ENCODE data around the gene TMEM168. TPM values are rescaled to one million over a fixed set of nuclear protein-coding genes. Genes with fewer than 3 reads are reported as not detected.
"Not testable (repeated sequence)": the region's sequence is repeated elsewhere in the genome, so short reads cannot be mapped to it uniquely, and the experiment has no call there.

TMEM168 gene
- total RNA-seq, 1 experiment from 2014 or later: 13.1 TPM

DNA sequence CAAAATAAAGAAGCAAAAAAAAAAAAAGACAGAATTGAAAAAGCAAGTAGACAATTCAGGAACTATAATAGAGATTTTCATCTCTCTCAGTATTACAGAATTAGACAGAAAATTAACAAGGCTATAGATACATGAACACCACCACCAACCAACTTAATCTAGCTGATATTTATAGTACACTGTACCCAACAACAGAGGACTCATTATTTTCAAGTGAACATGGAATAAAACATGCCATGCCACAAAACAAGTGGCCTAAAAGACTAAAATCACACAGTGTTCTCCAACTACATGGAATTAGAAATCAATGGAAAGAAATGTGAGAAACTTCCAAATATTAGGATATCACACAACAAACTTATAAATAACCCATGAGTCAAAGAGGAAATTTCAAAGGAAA is 9.1 kb downstream of the TMEM168 start:
- no peak for DNase-seq (ENCODE audit: low read depth)

DNA sequence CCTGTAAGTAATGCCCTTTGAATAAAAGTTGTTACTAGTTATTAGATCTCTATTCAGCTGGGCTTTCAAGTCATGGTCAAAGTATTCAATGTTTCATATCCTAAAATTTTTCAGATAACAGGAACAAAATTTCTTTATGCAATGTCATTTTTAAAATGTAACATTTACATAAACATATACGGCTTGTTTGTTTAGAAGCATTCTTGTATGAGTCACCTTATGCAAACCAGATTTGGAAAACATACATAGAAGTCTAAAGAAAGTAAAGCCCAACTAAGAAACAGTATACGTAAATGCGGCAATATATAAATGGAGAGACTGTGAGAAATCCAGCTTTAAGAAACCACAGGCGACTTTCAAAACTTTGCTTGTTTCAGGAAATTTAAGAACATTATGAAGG is 10.5 kb downstream of the TMEM168 start:
- DNase-seq (ENCODE audit: low read depth): no peak

DNA sequence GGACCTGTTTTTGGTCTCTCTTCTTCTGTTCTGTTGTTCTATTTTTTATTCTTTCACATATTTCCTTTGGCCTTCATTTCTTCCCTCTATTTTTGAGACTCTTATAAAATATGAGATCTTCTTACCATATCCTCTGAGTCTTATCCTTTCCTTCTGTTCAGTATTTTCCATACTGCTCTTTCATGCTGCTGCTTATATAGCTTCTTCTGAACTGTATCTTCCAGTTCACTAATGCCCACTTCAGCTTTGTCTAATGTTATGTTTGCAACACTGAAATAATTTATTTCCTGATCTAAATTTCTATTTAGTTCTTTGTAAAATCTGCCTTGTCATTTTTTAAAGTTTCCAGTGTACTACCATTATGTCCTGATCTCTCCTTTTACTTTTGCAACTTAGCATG is 12.8 kb downstream of the TMEM168 start:
- no peak for DNase-seq (ENCODE audit: low read depth)

DNA sequence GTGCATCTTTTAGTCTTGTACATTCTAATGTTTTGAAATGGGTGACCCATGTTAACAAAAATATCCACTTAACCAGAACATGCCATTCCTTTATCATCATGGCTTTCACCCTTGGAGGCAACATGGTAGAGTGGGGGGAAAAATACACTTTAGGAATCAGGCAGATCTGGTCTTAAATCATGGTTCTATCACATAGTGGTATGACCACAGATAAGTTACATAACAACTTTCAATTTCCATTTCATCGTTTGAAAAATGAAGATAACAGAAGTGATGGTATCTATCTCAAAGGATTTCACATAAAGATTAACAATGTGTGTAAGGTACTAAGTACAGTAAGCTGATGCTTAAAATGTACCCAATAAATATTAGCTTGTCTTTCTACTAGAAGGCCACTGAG is 19.0 kb downstream of the TMEM168 start:
- DNase-seq (ENCODE audit: low read depth): no peak

DNA sequence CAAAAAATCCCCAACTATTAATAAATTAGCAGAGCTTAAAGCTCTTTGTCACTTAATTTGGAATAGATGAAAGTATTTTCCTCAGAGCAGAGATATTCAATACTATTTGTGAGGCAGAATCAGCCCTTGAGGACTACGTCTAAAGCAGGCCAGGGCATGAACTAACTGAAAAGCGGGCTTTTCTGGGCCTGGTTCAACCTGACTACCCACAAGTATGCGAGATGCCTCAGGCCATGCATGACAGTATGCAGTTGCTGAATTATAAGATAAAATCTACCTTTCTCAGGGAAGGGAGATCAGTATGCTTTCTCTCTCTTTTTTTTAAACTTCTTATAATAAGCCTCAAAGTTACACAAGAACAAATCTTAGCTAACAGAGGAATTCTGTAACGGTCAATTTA is 20.1 kb downstream of the TMEM168 start:
- DNase-seq (ENCODE audit: low read depth): no peak

DNA sequence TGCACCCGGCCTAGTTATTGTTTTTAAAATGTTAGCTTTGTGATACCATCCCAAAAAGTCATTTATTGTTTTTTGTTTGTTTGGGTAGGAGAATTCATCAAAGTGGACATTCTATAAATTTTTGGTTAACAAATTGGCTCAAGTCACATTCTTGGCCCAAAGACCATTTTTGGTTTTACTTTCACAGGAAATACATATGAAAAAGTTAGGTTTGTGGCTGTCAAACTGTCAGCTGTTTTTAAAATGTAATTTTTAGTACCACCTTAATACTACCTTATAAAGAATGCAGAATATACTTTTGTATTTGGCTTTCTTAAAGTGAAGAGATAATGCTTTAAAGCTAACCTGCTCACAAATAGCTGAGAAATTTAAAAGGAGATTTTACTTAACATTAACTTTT is 25.1 kb downstream of the TMEM168 start:
- DNase-seq (ENCODE audit: low read depth): no peak

DNA sequence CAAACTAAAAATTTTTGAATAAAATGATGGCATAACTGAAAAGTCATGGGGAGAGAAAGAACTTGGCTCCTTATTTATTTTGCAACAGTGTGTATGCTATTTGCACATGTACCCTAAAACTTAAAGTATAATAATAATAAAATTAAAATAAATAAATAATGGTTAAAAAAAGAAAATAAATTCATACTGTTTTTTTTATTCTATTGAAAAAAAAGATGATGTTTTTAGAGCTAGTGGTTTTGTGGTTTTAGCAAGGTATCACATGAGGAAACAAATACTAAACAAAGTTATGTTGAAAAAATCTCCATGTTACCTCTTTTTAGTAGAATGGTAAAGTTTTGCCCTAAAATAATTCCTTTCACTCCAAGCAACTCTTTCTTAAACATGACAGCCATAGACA is 26.2 kb downstream of the TMEM168 start:
- DNase-seq (ENCODE audit: low read depth): no peak

DNA sequence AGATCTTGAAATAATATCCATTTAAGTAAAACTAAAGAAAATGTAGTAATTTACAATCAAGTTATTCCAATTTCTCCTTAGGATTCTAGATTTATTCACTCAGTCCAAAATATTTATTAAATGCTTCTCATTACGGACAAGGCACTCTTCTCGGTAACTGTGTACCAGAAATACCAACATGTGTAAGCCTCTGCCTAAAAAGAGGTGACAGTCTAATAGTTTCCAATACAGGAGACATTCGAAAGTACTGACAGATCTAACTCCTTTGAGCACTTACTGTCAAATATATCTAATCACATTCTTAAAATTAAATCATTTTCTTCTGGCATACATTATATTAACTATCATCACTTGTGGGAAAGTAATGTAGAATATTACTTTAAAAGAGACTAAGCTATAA is 26.9 kb downstream of the TMEM168 start:
- DNase-seq (ENCODE audit: low read depth): no peak

DNA sequence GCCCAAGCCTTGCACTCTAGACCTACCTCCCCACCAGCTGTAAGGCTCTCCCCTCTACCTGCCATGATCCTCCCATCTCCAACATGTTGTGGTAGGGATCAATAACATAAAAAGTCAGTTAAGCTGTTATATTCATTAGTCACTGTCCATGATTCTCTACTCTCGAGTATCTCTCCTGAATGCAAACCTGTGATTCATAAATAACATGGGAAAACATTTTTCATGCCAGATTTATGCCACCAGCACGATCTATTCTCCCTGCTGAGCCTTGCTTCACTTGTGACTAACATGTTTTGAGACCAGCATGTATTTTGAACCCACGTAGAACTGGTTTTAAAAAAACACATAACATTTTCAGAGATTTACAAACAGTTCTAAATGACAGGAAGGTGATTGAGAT is 30.3 kb downstream of the TMEM168 start:
- no peak for DNase-seq (ENCODE audit: low read depth)

DNA sequence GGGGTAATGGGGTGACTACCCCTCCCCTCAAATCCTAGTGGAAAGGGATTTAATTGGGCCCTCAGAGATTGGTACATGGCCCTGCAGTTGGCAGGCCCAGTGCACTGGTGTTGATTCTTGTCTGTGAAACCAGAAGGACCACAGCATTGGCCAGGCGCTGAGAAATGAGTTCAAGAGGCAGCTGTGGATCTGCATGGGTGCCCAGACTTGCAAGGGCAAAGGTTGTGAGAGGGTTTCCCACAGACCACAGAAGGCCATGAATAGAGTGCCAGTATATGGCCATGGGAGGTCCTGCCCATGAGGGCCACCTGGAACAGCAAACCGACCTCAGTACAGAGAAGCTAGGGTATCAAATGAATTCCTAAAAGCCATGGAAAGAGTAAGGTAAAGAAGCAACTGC is 32.9 kb downstream of the TMEM168 start:
- DNase-seq (ENCODE audit: low read depth): no peak

DNA sequence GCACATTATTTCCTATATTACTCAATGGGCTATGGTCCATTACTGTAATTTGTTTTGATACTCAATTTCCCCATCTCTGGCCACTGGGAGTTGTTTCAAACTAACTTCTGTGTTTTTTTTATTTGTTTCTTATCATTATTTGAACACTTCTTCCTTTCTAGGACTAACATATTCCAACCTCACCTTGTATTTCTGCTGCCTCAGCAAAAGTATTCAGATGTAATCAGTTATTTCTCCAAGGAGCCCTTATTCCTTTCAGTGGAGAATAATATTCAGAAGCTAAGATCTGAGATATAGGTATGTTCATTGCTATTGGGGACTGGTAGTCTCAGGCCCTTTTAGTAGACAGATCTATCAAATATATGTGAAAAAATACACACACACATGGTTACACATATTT is 36.9 kb downstream of the TMEM168 start:
- no peak for DNase-seq (ENCODE audit: low read depth)

DNA sequence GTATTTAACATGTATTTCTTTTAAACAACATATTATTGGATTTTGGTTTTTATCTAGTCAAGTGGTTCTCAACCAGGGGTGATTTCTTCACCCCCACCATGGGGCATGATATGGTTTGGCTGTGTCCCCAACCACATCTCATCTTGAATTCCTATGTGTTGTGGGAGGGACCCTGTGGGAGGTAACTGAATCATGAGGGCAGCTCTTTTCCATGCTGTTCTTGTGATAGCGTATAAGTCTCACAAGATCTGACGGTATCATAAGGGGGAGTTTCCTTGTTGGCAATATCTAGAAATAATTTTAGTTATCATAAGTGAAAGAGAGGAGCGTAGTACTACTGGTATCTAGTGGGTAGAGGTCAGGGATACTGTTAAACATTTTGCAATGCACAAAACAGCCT is 37.6 kb downstream of the TMEM168 start:
- DNase-seq (ENCODE audit: low read depth): no peak

DNA sequence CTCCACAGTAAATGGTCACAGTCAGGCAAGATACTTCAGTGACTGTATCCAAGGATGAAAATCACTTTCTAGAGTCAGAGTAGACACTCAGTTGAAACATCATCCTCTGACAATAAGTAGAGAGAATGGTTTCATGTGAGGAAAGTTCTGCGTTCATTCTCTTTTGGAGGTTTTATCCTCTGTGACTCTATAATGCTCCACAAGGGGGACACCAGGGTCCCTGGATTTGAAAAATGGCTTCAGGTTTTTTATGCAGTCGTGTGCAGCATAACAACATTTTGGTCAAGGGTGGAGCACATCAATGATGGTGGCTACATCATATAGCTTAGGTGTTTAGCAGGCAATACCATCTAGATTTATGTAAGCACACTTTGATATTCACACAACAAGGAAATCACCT is 40.4 kb downstream of the TMEM168 start:
- no peak for DNase-seq (ENCODE audit: low read depth)

DNA sequence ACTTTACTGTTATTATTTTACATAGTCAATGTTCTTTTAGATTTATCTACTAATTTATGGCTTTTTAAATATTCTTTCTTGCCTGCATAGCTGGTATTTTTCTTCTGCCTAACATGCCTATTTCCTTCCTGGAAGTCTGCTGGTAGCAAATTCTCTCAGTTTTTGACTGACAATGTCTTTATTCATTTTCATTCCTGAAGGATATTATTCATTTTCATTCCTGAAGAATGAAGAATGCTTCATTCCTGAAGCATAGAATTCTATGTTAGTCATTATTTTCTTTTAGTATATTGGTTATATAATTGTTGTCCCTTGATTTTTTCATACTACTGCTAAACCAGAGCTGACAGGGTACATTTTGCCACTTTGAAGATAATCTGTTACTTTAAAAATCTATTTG is 41.8 kb downstream of the TMEM168 start:
- no peak for DNase-seq (ENCODE audit: low read depth)

DNA sequence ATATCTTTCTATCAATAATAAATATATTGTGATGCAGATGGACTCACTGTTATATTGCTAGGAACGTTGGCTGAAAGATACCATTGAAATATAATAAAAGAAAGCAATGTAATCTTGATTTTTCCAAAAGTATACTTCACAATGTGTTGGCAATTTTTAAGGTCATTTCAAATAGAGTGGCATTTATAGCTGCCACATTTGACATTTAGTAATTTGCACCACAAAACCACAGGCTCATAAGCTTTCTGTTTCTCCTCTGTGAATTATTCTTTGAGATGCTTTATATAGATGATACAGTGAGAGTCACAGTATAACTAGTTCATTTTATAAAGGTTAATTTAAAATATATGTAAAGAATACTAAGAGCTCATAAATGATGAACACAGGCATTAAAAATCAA is 44.6 kb downstream of the TMEM168 start:
- DNase-seq (ENCODE audit: low read depth): no peak

DNA sequence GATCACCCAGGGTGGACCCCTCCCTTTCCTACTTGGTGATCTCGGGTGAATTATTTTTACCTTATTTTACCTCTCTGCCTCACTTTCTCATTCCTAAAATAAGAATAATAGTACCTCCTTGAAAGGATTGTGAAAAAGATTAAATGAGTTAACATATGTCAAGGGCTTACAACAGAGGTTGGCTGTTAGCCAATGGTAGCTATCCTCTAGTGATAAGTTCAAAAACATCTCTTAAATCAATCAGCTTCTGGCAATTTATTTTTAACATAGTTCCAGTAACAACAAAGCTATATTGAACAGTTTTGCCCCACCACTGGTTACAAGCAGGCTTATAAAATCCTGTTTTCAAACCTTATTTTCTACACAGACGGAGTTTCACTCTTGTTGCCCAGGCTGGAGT is 45.4 kb downstream of the TMEM168 start:
- no peak for DNase-seq (ENCODE audit: low read depth)

DNA sequence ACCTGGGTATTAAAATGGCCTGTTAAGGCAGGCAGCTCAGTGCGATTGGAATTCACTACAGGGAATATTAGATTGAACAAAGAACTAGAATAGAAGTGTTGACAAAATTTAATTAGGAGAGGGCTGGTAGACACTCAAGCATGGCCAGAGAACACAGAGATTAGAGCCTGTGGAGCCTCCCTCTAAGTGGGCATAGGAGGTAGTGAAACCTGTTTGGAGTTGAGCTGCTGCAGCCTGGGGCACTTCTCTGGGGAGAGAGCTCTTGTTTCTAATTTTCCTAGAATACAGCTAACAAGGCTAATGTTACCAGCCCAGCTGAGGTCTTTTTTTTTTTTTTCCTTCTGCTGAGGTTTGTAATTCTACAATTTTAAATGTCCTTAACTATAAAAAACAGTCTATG is 46.4 kb downstream of the TMEM168 start:
- DNase-seq (ENCODE audit: low read depth): no peak

DNA sequence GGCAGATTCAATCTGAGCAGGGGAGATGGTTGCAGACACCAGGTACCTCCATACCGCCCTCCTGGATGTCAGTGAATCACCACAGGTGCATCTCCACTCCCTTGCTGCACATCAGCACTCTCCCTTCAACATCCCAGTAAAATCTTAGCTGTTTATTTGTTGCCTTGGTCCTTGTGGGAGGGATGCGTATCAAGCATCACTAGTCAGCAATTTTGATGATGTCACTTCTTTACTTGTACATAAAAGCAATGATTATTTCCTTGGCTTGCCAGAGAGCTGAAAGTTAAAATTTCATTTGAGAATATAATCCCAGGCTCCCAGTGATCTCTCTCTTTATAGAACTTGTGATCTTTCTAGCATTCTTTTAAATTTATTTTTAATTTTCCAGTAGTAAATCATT is 49.5 kb downstream of the TMEM168 start:
- DNase-seq (ENCODE audit: low read depth): no peak

DNA sequence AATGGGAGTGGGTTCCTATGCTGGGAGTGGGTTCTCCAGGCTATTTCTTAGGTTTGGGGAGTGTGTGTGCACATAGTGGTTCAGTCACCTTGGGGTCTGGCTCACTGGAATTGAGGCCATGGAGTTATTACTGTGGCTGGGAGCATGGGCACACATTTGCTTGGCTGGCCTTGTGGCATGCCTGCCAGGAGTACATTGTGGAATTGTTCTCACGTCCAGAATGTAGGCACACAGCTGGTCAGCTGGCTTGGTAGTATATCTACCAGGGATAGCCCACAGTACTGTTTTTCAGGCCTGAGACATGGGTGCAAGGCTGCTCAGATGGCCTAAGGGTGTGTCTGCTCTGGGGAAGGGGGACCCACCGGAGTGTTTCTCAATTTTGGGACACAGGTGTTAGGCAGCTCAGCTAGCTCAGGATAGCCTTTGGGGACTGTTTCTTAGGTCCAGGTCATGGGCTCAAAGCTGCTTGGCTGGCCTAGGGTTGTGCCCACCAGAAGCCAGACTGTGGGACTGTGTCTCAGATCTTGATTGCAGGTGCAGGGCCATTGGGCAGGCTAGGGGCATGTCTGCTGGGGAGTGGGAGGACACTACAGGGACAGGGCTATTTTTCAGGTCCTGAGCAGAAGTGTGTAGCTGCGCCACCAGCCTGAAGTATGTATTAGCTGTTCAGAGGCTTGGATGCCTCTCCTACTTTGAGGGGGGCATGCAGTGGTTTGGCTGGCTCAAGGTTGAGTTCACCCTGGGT is 50.6 kb downstream of the TMEM168 start:
- no peak for DNase-seq (ENCODE audit: low read depth)

DNA sequence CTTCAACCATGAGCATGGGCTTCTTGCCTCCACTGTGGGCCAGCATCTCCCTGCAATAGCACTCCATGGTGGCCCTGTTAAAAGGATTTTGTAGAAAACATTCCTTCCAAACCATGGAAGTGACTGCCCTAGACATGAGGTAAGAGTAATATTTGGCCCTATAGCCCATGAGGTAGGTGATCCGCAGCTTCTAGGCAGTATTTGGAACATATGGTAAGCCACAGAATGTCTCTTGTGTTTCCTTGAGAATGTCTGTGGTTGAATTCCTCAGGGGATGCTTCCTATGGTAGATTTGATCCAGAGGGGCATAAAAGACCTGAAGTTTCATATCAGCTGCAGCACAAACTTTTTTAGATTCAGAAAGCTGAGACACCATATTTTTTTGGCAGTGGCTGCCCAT is 54.9 kb downstream of the TMEM168 start:
- DNase-seq (ENCODE audit: low read depth): no peak

DNA sequence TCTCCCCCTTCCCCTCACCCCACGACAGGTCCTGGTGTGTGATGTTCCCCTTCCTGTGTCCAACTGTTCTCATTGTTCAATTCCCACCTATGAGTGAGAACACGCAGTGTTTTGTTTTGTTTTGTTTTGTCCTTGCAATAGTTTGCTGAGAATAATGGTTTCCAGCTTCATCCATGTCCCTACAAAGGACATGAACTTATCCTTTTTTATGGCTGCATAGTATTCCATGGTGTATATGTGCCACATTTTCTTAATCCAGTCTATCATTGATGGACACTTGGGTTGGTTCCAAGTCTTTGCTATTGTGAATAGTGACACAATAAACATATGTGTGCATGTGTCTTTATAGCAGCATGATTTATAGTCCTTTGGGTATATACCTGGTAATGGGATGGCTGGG is 58.9 kb downstream of the TMEM168 start:
- not testable (repeated sequence) for DNase-seq (ENCODE audit: low read depth)

DNA sequence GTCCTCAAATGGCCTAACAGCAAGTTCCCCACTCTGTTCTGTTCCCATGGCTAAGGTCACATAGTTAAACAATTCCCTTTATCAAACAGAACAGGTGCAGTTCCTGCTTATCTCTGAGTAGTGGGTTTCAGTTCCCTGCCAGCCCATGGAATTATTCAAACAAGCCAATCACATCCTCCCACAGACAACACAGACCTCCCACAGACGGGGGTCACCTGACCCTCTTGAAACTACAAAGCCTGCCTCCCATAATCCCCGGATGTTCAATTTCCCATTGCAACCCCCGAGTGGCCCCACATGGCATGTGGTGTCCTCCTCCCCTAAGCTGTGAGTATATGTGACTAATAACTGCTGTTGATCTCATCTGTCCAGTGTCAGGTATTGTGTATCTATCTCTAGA is 64.1 kb downstream of the TMEM168 start:
- peak; percentile 14 for DNase-seq (ENCODE audit: low read depth)

DNA sequence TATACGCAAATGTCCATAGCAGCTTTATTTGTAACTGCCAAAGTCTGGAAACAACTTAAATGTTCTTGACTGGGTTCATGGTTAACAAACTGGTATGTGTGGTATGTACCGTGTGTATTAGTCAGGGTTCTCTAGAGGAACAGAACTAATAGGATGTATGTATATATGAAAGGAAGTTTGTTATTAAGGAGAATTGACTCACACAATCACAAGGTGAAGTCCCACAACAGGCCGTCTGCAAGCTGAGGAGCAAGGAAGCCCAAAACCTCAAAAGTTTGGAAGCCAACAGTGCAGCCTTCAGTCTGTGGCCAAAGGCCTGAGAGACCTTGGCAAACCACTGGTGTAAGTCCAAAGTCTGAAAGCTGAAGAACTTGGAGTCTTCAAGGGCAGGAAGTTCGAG is 66.8 kb downstream of the TMEM168 start:
- peak; percentile 82 for DNase-seq (ENCODE audit: low read depth)

DNA sequence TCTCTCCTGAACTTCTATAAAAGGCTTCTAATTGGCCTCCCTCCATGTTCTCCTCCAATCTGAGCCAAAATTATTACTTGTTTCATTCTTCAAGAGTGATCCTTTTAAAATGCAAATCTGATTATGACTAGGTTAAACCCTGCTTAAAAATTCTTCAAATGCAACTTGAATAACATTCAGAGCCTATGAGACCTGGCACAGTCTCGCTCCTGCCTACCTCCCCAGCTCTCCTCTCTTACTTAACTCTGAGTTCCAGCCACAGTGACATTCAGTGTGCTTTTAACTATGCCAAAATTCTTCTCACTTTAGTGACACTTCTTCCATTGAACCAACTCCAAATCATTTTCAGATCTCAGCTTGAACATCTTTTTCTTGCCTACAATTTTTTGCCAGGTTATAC is 68.8 kb downstream of the TMEM168 start:
- DNase-seq (ENCODE audit: low read depth): no peak

All from HT1080 (cell line).